DMS114 treated with DMSO at 0.1 percent for 48 hours (cell line): ENCODE data around the gene DLGAP1.

ENCODE experiments used
- DNase-seq: peaks from one replicate; lab custom pipeline; 2025; ENCODE audit not compliant: unreplicated experiment; lab: John Stamatoyannopoulos, UW

The DLGAP1 gene

DNA sequence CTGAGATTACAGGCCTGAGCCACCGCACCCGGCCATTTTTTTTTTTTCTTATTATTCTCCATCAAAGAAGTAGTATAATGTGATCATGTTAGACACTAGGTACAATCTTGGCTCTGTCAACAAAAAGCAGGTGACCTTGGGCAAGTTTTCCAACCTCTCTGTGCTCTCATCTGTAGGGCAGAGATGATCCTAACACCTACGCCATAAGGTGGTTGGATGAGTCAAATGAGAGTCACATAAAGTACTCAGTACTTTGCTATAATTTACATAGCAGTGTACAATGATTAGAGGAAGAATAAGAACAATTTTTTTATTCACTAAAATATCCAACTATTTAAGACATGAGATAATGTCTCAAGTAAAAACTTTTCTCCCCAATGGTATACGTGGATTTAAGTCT, 876.5 kb downstream of the DLGAP1 start:
- no peak for DNase-seq

DNA sequence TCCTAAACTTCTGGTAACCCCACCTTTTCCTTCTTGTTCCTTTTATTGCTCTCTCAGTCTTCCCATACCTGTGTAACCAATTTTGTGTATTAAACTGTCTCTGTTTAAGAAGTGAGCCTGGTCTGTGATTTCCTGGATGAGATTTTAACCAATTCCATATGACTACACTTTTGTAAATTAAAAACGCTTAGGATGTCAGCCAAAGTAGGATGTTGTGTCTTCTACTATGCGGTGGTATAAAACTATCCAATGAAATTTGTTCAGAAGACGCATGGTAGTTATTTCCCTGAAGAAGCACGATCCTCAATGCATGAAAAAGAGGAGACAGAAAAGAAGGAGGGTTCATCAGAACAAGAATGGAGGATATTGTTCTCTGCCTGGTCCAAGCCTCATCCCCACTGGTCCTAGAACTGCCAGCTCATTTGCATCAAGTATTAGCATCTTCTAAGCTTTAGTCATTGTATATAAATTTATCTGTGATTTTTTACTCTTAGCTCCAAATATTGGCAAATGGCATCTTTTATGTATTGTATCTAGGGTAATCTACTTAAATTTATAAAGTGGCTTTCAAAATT, 877.7 kb downstream of the DLGAP1 start:
- DNase-seq: no peak

DNA sequence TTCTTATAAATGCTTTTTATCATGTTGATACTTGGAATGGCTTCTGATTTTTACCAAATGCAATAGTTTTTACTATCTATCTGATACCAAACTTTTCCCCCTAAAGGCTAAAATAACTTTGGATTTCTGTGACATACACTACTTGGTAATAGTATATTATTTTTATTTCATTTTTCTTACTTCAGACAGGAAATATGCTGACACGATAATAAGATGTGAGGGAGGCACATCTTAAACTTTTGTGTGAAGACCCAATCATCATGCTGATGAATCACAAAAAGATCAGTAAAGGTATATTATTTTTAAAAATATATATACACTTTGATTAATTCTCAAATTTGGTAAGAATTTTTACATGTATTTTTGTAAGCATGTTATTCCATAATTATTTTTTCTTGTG, 882.3 kb downstream of the DLGAP1 start:
- no peak for DNase-seq

DNA sequence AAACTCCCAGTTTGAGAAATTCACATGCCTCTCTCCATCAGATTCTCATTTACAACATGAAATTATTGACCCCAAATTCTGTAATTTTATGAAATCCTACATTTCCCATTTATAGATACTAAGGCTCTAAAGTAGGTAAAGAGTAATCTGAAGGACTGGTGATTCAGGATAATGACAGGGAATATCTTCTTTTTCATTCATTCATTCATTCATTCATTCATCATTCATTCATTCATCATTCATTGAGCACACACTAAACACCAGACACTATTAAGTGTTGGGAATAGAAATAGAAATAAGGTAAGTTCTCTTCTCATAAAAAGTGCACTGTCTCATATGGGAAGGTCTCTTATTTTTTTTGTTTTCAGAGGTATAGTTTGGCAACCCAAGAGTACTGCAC, 888.3 kb downstream of the DLGAP1 start:
- DNase-seq: no peak

DNA sequence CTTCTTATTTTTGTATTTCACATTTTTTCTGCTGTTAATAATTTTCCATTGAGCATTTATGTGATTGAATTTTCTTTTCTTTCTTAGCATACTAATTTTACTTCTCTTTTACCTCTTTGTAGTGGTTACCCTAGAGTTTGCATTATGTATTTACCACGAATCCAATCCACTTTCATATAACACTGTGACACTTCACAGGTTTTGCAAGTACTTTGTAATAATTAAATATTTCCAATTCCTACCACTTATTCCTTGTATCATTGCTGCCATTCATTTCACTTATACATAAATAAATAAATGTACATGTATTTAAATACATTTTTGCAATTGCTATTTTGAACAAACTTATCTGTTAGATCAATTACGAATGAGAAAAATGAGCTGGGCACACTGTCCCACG, 894.4 kb downstream of the DLGAP1 start:
- DNase-seq: no peak

DNA sequence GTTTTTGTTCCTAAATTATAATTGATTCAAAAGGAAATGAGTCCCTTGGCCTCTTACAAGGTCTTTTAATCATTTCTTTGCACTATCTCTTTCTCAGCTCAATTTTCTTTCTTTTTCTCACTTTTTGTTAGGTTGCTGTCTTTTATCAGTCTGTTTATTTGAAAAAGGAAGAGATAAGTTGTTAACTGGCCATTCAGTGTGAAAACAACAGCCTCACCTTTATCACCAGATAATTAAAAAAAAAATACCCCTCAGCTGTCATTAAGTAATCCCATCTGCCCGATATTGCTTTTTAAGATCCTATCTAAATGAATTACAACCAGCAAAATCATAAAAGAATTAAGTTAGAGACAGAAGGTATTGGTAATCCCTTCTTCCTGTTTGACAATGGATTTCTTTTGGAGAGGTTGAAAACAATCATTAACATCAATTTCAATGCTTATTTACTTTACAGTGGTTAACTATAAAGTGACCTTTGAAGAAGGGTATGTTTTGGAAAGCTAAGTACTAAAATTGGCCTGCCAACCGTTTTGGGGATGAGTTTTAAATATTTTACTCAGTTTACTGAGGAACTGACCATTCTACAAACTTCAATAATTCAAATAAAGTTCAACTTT, 900.2 kb downstream of the DLGAP1 start:
- DNase-seq: peak; percentile 64

DNA sequence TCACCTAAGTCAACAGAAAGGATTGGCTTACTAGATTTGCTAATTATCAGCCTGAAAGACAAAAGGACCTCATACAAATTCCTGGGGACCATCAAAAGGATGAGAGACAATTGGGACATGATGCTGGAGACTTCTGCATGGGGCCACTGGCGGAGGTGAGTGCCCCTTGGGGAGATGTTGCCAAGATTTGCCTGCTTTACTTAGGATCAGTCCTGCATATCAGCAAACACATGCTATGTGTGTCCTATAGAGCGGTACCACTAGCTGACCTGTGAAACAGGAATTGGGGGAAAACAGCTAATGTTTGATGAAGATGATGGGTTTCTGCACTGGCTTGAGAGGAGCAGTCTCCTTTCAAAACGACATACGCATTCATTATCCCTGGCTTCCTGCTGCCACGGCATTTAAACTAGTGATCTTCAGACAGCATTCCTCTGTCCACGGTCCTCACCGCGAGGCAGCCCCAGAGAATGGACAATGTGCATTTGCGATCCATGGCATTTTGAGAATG, 901.0 kb downstream of the DLGAP1 start:
- peak; percentile 86 for DNase-seq

DNA sequence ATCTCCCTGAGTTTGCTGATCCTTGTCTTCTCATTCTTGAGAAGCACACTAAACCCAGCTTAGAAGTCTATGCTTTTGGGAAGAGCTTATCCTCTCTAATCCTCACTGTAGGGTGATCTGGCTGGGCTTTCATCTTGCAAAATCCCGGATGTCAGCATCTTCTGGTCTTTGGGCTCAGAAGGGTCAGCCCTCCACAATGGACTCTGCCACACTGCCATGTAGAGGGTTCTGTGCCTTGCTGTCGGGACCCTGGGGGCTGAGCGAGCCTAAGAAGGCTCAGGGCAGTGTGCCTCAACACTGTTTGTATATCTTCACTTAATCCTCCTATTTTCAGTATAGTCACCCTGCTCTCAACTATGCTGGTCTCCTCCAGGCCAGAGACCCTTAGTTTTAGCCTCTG, 902.8 kb downstream of the DLGAP1 start:
- no peak for DNase-seq

DNA sequence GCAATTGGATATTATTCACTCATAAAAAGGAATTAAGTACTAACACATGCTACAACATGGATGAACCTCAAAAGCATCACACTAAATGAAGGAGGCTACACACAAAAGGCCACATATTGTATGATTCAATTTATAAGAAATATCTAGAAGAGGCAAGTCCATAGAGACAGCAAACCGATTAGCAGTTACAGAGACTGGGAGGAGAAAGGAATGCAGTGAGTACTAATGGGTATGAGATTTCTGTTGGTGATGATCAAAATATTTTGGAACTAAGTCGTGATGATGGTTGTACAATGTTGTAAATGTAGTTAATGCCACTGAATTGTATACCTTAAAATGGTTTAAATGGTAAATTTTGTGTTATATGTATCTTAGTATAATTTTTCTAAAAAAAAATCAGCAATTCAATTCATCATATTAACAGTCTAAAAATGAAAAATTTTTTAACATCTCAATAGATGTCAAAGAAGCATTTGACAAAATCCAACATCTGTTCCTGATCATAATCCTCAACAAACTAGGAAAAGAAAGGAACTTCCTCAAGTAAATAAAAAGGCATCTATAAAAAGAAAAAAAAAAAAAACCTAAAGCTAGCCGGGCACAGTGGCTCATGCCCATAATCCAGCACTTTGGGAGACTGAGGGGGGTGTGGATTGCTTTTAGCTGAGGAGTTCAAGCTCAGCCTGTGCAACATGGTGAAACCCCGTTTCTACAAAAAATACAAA, 907.1 kb downstream of the DLGAP1 start:
- no peak for DNase-seq

DNA sequence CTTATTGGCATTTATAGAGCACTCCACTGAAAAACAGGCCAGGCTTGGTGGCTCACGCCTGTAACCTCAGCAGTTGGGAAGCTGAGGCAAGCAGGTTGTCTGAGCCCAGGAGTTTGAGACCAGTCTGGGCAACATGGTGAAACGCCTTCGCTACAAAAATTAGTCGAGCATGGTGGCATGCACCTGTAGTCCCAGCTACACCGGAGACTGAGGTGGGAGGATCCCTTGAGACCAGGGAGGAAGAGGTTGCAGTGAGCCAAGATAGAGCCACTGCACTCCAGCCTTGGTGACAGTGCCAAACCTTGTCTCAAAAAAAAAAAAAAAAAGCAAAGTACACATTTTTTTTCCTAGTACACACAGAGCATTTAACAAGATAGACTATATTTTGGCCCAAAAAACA, 909.0 kb downstream of the DLGAP1 start:
- DNase-seq: no peak

DNA sequence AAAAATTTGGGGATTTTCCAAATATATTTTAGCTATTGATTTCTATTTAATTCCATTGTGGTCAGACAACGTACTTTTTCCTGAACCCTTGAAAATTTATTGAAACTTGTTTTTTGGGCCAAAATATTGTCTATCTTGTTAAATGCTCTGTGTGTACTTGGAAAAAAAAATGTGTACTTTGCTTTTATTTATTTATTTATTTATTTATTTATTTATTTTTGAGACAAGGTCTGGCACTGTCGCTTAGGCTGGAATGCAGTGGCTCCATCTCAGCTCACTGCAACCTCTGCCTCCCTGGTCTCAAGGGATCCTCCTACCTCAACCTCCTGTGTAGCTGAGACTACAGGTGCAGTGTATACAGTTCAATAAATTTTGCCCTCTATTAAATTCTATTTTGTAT, 910.6 kb downstream of the DLGAP1 start:
- DNase-seq: no peak

DNA sequence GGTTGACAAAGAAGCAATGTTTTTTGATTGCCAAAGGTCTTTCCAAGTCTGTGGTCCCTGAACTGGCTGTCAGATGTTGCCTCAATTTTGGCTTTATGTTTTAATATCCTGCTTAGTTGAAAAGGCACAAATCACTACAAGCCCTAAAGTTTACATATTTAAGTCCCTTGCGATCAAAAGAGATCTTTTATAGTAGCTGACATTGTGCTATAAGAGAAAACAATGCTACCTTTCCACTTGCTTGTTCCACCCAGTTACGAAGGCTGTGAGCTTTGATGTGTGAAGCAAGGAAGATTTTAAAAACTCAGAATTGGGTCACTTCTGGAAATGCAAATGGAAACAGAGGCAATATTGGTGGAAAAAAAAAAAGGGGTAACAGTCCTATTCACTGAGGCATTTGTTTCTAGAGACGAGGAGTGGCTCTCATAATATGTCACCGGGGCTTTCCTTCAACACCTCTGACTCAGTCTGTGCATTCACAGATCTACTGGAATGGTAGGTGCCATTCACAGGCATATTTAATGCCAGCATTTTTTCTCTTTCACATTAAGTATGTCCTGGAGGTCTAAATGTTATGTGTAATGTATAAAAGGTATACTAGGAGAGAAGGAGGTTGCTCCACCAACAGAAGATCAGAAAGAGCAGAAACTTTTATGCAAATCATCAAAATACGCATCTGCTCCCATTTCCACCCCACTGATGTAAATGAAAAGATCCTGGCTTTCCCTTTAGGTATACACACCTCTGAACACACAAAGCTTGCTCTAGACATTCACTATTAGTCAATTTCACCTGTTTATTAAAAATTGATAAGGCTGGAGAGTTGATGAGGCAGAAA, 913.3 kb downstream of the DLGAP1 start:
- no peak for DNase-seq

DNA sequence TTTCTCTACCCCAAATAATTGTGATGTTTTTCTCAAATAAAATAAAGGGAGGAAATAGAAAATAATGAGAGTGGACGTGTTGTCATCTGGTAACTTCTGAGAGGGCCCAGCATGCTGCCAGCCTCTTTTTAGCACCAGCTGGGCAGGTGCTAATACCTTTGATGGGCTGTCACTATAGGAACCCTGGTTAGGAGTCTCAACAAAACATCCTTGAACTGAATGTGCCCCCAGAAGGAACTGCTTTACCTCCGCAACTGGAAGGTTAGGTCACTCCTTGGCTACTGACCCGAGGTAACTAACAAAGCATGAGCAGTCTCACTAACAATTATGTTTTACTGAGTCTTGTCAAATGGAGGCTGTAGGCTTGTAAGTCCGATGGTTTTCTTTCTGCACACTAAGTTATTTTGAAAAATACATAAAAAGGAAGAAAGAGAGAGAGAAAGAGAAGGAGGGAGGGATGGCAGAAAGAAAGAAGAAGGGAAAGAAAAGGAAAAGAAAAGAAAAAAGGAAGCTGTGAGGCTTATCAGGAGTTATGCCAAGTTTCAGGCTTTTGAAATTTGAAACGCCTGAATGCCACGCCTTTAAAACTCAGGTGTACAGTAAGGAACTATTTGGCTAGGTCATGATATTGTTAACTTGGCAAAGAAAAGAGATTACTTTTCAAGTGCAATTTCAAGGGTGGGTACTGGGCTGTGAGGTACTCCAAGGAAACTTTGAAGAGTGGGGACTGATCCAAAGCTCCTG, 914.1 kb downstream of the DLGAP1 start:
- DNase-seq: no peak

DNA sequence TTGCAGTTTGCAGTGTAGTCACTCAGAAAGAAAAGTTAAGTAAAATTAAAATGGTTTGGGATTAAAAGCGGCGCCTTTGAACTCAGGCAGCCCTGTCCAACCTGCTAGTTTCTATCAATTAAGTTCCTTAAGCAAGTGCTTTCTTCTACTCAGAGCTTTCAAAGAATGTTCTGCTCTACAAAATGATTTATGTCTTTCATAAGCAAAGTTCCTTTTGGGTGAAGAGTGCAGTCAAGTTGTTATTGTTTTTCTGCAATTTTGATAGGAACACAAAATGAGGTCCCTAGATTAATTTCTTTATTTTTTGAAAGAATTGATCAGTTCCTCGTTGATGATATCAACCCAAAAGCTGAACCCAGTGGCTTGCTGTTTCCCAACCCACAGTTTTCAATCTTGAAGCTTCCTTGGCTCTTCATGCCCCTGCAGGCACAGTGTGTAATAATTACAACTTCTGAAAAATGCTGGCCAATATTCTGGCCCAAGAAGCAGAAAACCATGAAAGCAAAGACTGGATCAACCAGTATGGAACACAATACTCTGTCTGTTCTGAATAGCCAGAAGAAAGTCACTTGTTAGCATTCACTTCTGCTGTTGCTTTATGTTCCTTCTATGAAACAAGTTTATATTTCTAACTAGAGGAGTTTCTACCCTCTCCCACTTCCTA, 916.0 kb downstream of the DLGAP1 start:
- DNase-seq: no peak

DNA sequence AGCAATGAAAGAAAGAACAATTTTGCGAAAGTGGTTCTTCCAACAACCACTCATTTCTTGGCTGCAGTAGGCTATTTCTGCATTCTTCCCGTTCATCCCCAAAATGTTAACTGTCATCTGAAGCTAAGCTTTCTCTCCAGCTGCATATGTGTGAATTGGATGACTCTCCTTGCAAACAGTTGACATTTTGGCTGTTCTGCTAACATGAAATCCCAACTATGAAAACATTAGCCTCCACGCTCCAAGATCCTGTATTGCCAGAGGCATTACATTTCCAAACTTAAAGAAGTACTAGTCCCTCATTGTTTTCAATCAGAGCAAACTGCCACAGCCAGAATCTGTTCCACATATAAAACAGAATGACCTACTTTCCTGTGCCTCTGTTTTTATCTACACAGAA, 916.7 kb downstream of the DLGAP1 start:
- DNase-seq: no peak

DNA sequence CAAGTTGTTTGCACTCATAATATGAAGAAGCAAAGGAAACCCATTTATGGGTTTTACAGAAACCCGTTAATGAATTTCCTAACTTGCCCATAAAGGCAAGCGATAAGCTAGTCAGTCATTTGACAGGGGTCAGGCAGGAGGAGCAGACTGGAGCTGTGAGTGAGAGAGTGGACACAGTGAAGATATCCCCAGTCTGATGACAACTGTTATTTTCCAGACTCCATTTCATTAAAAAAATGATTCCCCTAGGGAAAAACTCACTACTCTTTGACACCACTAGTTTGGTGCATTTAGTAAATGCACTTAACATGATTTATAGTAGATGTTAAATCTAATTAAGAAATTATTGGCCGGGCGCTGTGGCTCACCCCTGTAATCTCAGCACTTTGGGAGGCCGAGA, 924.3 kb downstream of the DLGAP1 start:
- no peak for DNase-seq

DNA sequence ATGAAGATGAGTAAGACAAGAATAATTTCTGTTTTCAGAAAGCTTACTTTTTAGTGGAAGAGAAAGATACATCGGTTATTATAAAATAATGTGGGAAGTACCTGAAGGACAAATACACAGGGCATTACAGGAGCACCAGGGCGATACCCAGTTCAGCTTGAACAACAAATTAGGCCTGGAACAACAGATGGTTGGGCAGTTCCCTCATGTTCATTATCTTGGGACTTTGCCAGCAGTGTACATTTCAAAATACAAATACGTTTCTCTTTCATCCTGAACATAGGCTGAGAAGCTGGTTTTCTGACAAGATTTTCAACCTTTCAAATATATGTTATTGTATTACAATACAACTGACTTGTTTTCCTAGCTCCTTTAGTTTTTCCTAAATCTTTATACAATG, 925.5 kb downstream of the DLGAP1 start:
- DNase-seq: no peak

DNA sequence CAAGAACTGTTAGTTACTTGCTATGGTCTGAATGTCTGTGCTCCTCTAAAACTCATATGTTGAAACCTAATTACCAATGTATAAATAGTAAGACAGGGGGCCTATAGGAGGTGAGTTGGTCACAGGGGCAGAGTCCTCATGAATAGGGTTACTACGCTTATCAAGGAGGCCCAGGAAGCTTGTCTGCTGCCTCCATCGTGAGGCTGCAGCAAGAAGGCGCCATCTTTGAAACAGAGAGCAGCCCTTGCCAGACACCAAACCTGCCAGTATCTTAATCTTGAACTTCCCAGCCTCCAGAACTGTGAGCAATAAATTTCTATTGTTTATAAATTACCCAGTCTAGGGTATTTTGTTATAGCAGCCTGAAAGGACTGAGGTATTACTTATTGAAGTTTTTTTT, 926.0 kb downstream of the DLGAP1 start:
- DNase-seq: no peak

DNA sequence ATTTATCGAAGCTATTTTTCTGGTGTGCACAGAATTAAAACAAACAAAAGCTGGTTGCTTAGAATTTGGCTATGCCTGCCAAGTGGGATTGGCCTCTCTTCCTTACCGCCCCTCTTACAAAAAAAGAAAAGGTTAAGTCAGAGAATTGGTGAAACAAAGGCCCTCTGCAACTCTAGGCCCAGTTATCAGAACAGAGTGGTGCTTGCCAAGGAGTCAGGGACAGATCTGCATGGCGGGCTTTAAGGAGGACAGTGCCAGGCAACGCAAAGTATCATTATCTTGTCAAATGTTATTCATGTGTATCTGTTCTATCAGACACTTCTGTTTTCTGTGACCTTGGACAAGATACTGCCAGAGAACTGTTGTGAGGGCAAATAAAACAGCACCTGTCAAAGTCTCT, 926.9 kb downstream of the DLGAP1 start:
- DNase-seq: no peak
